Mesothelial cell of epicardium (in vitro differentiated cells): ENCODE measurements around the gene WWC2. TPM values are rescaled to one million over a fixed set of nuclear protein-coding genes. Genes with fewer than 3 reads are reported as not detected.
A peak's percentile ranks its signal among the peaks of the same experiment; 100 is the strongest.

ENCODE experiments used
- DNase-seq, 2 experiments: peaks; one replicate each; pipeline ENCODE4 v3.0.0; 2021; ENCODE audit warnings: low spot score in 2 of 2; ENCODE audit not compliant: unreplicated experiment in 2 of 2
- H3K27ac Mint-ChIP-seq: 2 replicates; pipeline ENCODE4 v1.8.0; 2021; ENCODE audit warnings: mixed read lengths
- H3K27me3 Mint-ChIP-seq: 2 replicates; pipeline ENCODE4 v1.8.0; 2021; ENCODE audit warnings: low read depth, mixed read lengths
- H3K36me3 Mint-ChIP-seq: 2 replicates; pipeline ENCODE4 v1.8.0; 2021; ENCODE audit warnings: mixed read lengths
- H3K4me1 Mint-ChIP-seq: 2 replicates; pipeline ENCODE4 v1.8.0; 2021; ENCODE audit warnings: mixed read lengths
- H3K4me3 Mint-ChIP-seq: 2 replicates; pipeline ENCODE4 v1.8.0; 2021; ENCODE audit warnings: mild to moderate bottlenecking, moderate library complexity, mixed read lengths
- H3K9me3 Mint-ChIP-seq: 2 replicates; pipeline ENCODE4 v1.8.0; 2021; ENCODE audit warnings: mixed read lengths
- CTCF ChIP-seq: fragments of 200-600 bp; sonication (generic); IDR thresholded peaks from one replicate; pipeline ENCODE4 v1.5.0; 2021; ENCODE audit warnings: antibody characterized with exemption; ENCODE audit not compliant: unreplicated experiment
- total RNA-seq: library from RNA; stranded (reverse); gene quantifications from 3 replicates; pipeline ENCODE4 v1.2.1, GENCODE V29; 2021

Gene WWC2
- total RNA-seq, 1 donor from 2014 or later, result 64.1 TPM

GRCh38 chr4:183223053-183223452 lies 124.0 kb downstream of the WWC2 start:
- Mint-ChIP-seq H3K27me3 (no peaks in the 10 kb centered on the region), H3K4me3 (no peak overlapping the region), H3K27ac (no peak overlapping the region), H3K36me3 (peaks cover 11% of the 10 kb centered on the region), H3K4me1 (peaks cover 6% of the 10 kb centered on the region), H3K9me3 (peaks cover 4% of the 10 kb centered on the region)
- DNase-seq, result no peak
- no peak for TF ChIP-seq CTCF

- Mint-ChIP-seq H3K27ac (no peak overlapping the region), H3K27me3 (no peaks in the 10 kb centered on the region), H3K36me3 (peaks cover 18% of the 10 kb centered on the region), H3K4me3 (no peak overlapping the region), H3K4me1 (no peaks in the 10 kb centered on the region), H3K9me3 (peaks cover 4% of the 10 kb centered on the region)
- DNase-seq, result no peak
- TF ChIP-seq CTCF, result no peak
Measured at GRCh38 chr4:183229397-183229796, 130.3 kb downstream of the WWC2 start.

GRCh38 chr4:183240581-183241321 lies 141.7 kb downstream of the WWC2 start:
- H3K36me3 Mint-ChIP-seq, result peaks cover 35% of the 10 kb centered on the region
- peaks cover 23% of the 10 kb centered on the region for H3K4me1 Mint-ChIP-seq
- H3K4me3 Mint-ChIP-seq, result no peak overlapping the region
- no peaks in the 10 kb centered on the region for H3K27me3 Mint-ChIP-seq
- no peak for DNase-seq
- TF ChIP-seq CTCF, result no peak
- H3K27ac Mint-ChIP-seq, result peak overlapping the region; percentile 28
- peaks cover 23% of the 10 kb centered on the region for H3K9me3 Mint-ChIP-seq

GRCh38 chr4:183241322-183241640 lies 142.2 kb downstream of the WWC2 start:
- H3K4me1 Mint-ChIP-seq, result peaks cover 23% of the 10 kb centered on the region
- H3K27ac Mint-ChIP-seq, result peak overlapping the region; percentile 28
- peaks cover 30% of the 10 kb centered on the region for H3K36me3 Mint-ChIP-seq
- no peaks in the 10 kb centered on the region for H3K27me3 Mint-ChIP-seq
- peaks cover 17% of the 10 kb centered on the region for H3K9me3 Mint-ChIP-seq
- no peak for TF ChIP-seq CTCF
- no peak for DNase-seq
- no peak overlapping the region for H3K4me3 Mint-ChIP-seq

GRCh38 chr4:183241721-183242151 lies 142.7 kb downstream of the WWC2 start:
- DNase-seq, result no peak
- Mint-ChIP-seq H3K27ac (peak overlapping the region; percentile 51), H3K4me3 (no peak overlapping the region), H3K4me1 (peaks cover 23% of the 10 kb centered on the region), H3K27me3 (no peaks in the 10 kb centered on the region), H3K36me3 (peaks cover 25% of the 10 kb centered on the region), H3K9me3 (peaks cover 13% of the 10 kb centered on the region)
- no peak for TF ChIP-seq CTCF
